HEK293T (cell line): Measurements from ENCODE around the gene S100B.

Experiments used
- ARNT ChIP-seq: fragments of 450-650 bp; IDR thresholded peaks from 2 replicates; pipeline ENCODE4 v1.6.1; 2017; ENCODE audit warnings: mild to moderate bottlenecking
- BHLHE40 ChIP-seq: fragments of 450-650 bp; IDR thresholded peaks from 2 replicates; pipeline ENCODE4 v1.6.1; 2016; ENCODE audit warnings: mild to moderate bottlenecking, moderate library complexity, borderline replicate concordance
- FOXA1 ChIP-seq: fragments of 450-650 bp; IDR thresholded peaks from 2 replicates; pipeline ENCODE4 v1.6.1; 2016; ENCODE audit warnings: mild to moderate bottlenecking
- FOXM1 ChIP-seq: fragments of 450-650 bp; IDR thresholded peaks from 2 replicates; pipeline ENCODE4 v1.6.1; 2017; ENCODE audit warnings: mild to moderate bottlenecking, borderline replicate concordance
- HDGF ChIP-seq: fragments of 450-650 bp; IDR thresholded peaks from 2 replicates; pipeline ENCODE4 v1.6.1; 2017; ENCODE audit warnings: antibody characterized with exemption, borderline replicate concordance
- SP1 ChIP-seq: fragments of 450-650 bp; IDR thresholded peaks from 2 replicates; pipeline ENCODE4 v1.6.1; 2017
- SUZ12 ChIP-seq: fragments of 450-650 bp; IDR thresholded peaks from 2 replicates; pipeline ENCODE4 v1.6.1; 2016; ENCODE audit warnings: mild to moderate bottlenecking
- TF ChIP-seq, protein P1 (sequence below): fragments of 450-650 bp; IDR thresholded peaks from 2 replicates; pipeline ENCODE4 v1.6.1; 2016

DNA sequence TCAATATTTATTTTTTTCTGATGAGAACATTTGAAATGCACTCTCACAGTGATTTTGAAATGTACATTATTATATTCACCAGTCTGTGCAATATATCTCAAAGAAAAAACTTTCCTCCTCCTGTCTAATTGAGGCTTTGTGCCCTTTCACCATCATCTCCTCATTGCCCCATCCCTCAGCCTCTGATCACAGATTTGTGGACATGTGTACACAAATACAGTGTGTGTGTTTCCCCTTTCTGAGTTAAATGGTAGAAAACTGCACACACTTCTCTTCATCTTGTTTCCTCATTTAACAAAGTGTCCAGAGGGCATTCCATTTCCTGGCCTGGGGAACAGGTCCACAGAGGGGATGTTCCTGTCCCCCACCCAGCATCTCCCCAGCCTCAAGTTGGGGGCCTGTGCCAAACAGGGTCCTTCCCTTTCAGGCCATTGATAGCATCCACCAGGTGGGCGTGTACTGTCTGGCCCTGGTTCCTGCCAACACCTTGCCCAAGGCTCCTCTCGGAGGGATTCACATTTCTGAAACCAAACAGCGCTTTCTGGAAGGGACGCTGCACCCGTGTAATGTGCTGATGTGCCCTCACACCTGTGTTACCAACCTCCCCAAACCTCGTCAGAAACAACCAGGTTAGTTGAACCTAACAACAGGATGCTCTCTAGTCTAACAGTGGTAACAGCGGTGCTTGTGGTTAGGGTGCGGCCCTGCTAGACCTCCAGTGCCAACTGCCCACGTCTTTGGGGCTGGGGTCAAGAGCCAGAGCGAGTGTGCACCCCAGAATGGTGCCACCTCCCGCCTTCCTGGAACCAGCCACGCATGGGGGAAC is 54.6 kb downstream of the S100B start:
- TF ChIP-seq SUZ12 (no peak), FOXA1 (no peak), ARNT (no peak), FOXM1 (no peak), SP1 (no peak), BHLHE40 (no peak), HDGF (no peak)
- TF ChIP-seq, protein P1, sequence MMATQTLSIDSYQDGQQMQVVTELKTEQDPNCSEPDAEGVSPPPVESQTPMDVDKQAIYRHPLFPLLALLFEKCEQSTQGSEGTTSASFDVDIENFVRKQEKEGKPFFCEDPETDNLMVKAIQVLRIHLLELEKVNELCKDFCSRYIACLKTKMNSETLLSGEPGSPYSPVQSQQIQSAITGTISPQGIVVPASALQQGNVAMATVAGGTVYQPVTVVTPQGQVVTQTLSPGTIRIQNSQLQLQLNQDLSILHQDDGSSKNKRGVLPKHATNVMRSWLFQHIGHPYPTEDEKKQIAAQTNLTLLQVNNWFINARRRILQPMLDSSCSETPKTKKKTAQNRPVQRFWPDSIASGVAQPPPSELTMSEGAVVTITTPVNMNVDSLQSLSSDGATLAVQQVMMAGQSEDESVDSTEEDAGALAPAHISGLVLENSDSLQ: no peak
